Measurements from ENCODE around the gene SLC15A4. TPM values are rescaled to one million over a fixed set of nuclear protein-coding genes. Genes with fewer than 3 reads are reported as not detected.

SLC15A4 gene
- total RNA-seq, 1 experiment from 2014 or later, result 21.6 TPM

DNA sequence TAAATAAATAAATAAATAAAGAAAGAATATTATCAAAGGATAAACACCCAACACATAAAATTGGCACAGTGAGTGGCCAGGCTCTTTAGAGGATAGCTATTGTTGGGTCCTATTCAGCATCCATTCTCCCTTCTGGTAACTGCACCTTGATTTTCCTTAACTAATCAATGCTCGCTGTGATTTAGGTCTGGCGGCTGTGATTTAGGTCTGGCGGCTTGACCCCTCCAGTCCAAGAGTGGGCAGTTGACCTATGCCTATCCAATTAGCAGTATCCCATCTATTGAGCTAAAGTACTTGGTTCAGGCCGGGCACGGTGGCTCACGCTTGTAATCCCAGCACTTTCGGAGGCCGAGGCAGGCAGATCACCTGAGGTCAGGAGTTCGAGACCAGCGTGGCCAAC is 9.7 kb upstream of the SLC15A4 start:
- Mint-ChIP-seq H3K27me3 (ENCODE audit: low read depth) (peaks cover 6% of the 10 kb centered on the region; the same call in 1 of the 2 replicates), H3K36me3 (ENCODE audit: insufficient read depth in 1 of 3, low read depth in 3 of 3) (no peaks in the 10 kb centered on the region; a peak in 1 of 7 replicates), H3K27ac (no peak overlapping the region), H3K4me3 (no peak overlapping the region), H3K9me3 (no peaks in the 10 kb centered on the region; a peak in 1 of 5 replicates), H3K4me1 (no peaks in the 10 kb centered on the region)
- no peak overlapping the region for H2BK15ac ChIP-seq (ENCODE audit: low read depth, low read length)
- WGBS (ENCODE audit: extremely low coverage, insufficient read length, low lambda C conversion rate), result no CpG with 5 or more reads among the region's 10 CpGs
- no peak overlapping the region for H3K4ac ChIP-seq (ENCODE audit: low read depth, low read length)
- H3K79me2 ChIP-seq (ENCODE audit: insufficient read depth, low read length), result no peaks in the 10 kb centered on the region
- no peak overlapping the region for H3K23ac ChIP-seq (ENCODE audit: insufficient read length, low read depth, low read length)
- H3K4me2 ChIP-seq (ENCODE audit: insufficient read depth, insufficient read length, low read length), result no peak overlapping the region
- no peak overlapping the region for H2AK5ac ChIP-seq (ENCODE audit: insufficient read length, low read length)
- H2BK120ac ChIP-seq (ENCODE audit: low read depth, low read length, poor library complexity, severe bottlenecking), result no peak overlapping the region
- no peak overlapping the region for H3K9ac ChIP-seq (ENCODE audit: extremely low read depth, insufficient read length, low read length)
- TF ChIP-seq, protein P1, sequence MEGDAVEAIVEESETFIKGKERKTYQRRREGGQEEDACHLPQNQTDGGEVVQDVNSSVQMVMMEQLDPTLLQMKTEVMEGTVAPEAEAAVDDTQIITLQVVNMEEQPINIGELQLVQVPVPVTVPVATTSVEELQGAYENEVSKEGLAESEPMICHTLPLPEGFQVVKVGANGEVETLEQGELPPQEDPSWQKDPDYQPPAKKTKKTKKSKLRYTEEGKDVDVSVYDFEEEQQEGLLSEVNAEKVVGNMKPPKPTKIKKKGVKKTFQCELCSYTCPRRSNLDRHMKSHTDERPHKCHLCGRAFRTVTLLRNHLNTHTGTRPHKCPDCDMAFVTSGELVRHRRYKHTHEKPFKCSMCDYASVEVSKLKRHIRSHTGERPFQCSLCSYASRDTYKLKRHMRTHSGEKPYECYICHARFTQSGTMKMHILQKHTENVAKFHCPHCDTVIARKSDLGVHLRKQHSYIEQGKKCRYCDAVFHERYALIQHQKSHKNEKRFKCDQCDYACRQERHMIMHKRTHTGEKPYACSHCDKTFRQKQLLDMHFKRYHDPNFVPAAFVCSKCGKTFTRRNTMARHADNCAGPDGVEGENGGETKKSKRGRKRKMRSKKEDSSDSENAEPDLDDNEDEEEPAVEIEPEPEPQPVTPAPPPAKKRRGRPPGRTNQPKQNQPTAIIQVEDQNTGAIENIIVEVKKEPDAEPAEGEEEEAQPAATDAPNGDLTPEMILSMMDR (conservative IDR thresholded peaks at IDR 0.05), result no peak
- no peaks in the 10 kb centered on the region for H3K4me1 ChIP-seq (ENCODE audit: insufficient read depth, low read length)
- H3K9me3 ChIP-seq (ENCODE audit: control insufficient read depth, low read depth, low read length), result no peaks in the 10 kb centered on the region
- no peak overlapping the region for H4K8ac ChIP-seq (replicated peaks; ENCODE audit: insufficient read length, low read depth, low read length)
- H4K20me1 ChIP-seq (ENCODE audit: control insufficient read depth, insufficient read depth, insufficient read length), result no peaks in the 10 kb centered on the region
- DNase-seq, result no peak
- H2BK5ac ChIP-seq (ENCODE audit: insufficient read length, low read length), result no peak overlapping the region
- no peak overlapping the region for H2AFZ ChIP-seq (ENCODE audit: low read length)
- H3K14ac ChIP-seq (ENCODE audit: insufficient read depth, low read length), result no peak overlapping the region
- H3K23me2 ChIP-seq (ENCODE audit: insufficient read length, low read depth, low read length, poor library complexity, severe bottlenecking), result no peaks in the 10 kb centered on the region
- no peaks in the 10 kb centered on the region for H3K27me3 ChIP-seq (ENCODE audit: insufficient read depth, low read length)
- H3K56ac ChIP-seq (ENCODE audit: insufficient read length, low read depth, low read length), result no peak overlapping the region
- H2BK12ac ChIP-seq (ENCODE audit: insufficient read length, low read depth, low read length), result no peak overlapping the region
- no peak overlapping the region for H2BK20ac ChIP-seq (ENCODE audit: low read depth, low read length, poor library complexity, severe bottlenecking)
- H3T11ph ChIP-seq (ENCODE audit: low read length), result no peak overlapping the region
- H3K79me1 ChIP-seq (ENCODE audit: insufficient read depth, low read depth, low read length, poor library complexity, severe bottlenecking), result no peaks in the 10 kb centered on the region
- no peak overlapping the region for H3K27ac ChIP-seq (ENCODE audit: insufficient read length, low read depth, low read length)
- H3K18ac ChIP-seq (ENCODE audit: insufficient read length, low read depth, low read length), result no peak overlapping the region
- no peak overlapping the region for H4K5ac ChIP-seq (ENCODE audit: insufficient read length, low read depth, low read length)
- H4K91ac ChIP-seq (ENCODE audit: insufficient read length, low read depth, low read length), result no peak overlapping the region
